ENCODE measurements around the gene GALNT4.

Gene GALNT4

GRCh38 chr12:89493670-89494302 is 30.8 kb downstream of the GALNT4 start:
- no peak for DNase-seq (ENCODE audit: low read depth, low spot score)

DNA sequence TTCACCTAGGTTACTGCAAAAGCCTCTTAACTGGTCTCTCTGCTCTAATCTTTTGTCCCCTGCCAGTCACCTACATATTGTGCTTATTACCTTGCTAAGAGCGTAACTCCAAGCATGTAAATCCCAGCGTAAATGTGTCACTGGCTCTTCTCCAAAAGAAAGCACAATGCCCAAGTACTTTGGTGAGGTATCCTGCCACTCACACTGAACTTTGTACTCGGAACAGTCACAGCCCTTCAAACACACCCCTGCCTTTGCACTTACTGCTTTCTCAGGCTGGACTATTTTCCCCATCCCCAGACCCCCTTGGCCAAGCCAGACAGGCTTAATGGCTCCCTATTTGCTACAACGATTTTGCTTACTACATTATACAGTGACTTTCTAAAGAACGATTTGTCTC is 31.7 kb downstream of the GALNT4 start:
- DNase-seq (ENCODE audit: low read depth, low spot score), result no peak

DNA sequence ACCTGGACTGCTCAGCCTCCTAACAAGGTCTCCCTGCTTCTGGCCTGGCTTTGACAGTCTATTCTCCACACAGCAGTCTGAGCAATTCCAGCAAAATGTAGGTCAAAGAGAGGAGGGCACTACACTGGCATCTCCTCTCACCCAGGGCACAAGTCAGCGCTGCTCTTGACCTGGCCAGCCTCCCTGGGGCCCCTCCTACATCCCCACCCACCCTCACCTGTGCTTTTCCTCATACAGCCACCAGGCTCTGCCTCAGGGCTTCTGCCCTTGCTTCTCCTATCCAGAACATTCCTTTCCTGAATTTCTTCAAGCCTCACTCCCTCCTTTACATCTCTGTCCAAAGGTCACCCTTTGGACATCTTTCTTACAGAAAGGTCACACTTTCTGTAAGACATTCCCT is 33.7 kb downstream of the GALNT4 start:
- no peak for DNase-seq (ENCODE audit: low read depth, low spot score)

DNA sequence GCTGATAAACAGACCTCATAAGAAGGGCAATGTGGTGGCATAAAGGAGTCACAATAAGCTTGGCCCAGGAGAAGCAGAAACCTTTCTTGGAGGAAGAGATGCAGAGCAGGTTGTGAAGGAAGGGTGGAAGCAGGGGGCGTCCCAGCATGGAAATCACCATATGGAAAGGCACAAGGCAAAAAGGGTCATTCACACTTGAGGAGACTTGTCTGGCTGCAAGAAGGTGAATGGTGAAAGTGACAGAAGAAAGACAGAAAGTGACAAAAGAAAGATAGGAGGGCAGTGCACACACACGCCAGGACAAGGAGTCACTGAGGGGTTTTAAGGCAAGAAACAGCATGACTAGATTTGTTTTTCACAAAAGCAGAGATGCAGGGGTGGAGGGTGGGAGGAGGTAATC is 38.3 kb downstream of the GALNT4 start:
- no peak for DNase-seq (ENCODE audit: low read depth, low spot score)

DNA sequence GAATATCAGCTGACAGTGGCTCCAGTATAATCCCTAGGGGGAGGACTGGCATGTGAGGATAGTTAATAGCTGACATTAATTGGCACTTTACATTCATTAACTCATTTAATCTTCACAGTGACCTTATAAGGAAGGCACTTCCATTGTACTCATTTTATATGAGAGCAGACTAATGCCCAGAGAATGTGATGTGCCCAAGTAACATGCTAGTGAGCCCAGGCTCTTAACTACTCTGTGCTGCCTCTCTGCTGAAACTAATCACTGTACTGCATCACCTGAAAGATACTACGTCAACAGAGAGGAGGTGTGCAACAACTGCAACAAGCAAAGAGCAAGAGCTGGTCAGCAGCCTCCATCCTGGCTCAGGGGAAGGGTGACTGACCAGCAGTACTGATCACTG is 40.1 kb downstream of the GALNT4 start:
- DNase-seq (ENCODE audit: low read depth, low spot score), result no peak

- no peak for DNase-seq (ENCODE audit: low read depth, low spot score)
Measured at GRCh38 chr12:89481213-89481914, 43.2 kb downstream of the GALNT4 start.

GRCh38 chr12:89479982-89480381 is 44.6 kb downstream of the GALNT4 start:
- no peak for DNase-seq (ENCODE audit: low read depth, low spot score)

GRCh38 chr12:89477633-89478279 is 46.8 kb downstream of the GALNT4 start:
- DNase-seq (ENCODE audit: low read depth, low spot score), result no peak

GRCh38 chr12:89476904-89477595 is 47.5 kb downstream of the GALNT4 start:
- no peak for DNase-seq (ENCODE audit: low read depth, low spot score)

DNA sequence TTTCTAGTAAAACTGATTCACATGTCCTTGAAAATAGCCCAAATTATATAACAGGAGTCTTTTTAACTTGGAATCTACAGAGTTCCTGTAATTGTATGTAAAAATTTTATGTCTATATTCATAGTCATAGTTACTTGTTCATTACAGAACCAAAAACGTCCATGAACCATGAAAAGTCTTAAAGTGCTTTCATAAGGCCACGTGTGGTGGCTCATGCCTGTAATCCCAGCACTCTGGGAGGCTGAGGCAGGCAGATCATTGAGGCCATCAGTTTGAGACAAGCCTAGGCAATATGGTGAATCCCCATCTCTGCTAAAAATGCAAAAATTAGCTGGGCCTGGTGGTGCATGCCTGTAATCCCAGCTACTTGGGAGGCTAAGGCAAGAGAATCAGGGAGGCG is 48.4 kb downstream of the GALNT4 start:
- DNase-seq (ENCODE audit: low read depth, low spot score), result no peak

GRCh38 chr12:89475203-89475990 is 49.2 kb downstream of the GALNT4 start:
- no peak for DNase-seq (ENCODE audit: low read depth, low spot score)

DNA sequence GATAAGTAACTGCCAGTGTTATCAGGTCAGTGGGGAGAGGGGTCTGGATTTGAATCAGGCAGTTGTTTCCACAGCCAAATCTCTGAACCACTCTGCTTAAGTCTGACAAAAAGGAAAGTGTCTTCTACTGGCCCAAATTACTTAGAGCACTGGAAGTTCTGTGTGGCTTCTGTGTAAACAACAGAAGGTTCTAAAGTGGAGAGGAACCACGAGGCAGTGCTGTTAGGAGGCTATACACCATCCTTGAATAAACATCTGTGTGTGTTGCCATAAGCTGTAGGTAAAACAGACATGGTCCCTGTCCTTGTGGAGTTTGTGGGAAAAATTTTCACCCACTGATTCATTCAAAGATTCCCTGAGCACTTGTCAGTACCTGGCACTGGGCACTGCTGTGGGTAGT is 50.0 kb downstream of the GALNT4 start:
- DNase-seq (ENCODE audit: low read depth, low spot score), result no peak
